GM18858 (cell line): Measurements from ENCODE around the gene ASPHD2.

Experiments used
- ATAC-seq: cut with Tn5 transposase; IDR thresholded peaks from one replicate; pipeline ENCODE4 v1.9.1; 2021; ENCODE audit not compliant: unreplicated experiment

The ASPHD2 gene

DNA sequence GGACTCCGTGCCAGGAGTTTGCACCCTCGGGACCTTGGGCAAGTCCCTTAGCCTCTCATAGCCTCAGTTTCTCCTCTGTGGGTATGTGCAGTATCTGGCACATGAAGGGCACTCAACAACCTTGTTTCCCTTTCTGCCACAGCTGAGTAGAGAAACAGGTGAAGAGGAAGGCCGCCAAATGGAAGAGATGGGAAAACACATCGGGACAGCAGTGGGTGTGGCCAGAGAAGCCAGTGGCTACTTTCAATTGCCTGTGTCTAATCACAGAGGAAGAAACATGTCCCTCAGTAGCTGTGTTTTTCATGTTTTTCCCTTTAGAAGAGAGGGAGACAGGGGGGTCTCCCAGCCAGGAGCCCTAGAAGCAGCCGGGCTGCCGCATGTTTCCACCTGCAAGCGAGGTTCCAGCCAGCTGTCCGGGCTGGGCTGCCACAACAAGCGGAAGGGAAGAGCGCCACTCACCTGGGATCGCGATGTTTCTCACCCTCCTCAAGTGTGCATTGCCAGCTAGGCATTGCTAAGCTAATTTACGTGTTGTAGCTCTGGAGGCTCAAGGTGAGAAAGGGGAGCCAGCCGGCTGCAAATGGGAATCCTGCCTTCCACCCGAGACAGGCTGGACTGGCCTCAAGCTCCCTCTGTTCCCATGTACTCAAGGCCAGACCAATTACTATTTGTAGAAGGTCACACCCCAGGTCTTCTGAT, 16.7 kb downstream of the ASPHD2 start:
- no peak for ATAC-seq

DNA sequence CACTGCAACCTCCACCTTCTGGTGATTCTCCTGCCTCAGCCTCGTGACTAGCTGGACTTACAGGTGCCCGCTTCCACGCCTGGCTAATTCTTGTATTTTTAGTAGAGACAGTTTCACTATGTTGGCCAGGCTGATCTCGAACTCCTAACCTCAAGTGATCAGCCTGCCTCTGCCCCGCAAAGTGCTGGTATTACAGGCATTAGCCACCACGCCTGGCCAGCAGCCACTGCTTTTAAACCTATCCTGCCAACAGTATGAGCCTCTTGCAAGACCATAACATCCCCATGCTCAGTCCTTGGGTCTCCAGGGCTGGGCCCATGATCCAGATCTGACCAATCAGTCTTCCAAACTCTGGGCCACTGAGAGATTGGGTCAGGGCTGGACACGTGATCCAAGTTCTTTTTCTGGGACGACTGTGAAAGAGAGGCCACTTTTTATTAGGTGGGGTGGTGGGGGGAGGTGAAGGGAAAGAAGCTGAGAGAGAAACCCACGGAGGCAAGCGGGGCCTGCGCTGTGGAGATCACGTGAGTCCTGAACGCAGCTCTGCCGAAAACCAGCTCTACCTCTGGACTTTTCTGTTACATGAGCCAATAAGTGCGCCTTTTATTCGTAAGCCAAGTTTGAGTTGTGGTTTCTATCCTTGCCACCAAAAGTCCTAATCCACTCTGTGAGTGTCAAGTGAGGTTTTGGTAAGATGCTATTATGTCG, 17.9 kb downstream of the ASPHD2 start:
- no peak for ATAC-seq

- no peak for ATAC-seq
Observed at GRCh38 chr22:26447584-26448329, 18.7 kb downstream of the ASPHD2 start.

GRCh38 chr22:26448334-26448733, 19.3 kb downstream of the ASPHD2 start:
- no peak for ATAC-seq

DNA sequence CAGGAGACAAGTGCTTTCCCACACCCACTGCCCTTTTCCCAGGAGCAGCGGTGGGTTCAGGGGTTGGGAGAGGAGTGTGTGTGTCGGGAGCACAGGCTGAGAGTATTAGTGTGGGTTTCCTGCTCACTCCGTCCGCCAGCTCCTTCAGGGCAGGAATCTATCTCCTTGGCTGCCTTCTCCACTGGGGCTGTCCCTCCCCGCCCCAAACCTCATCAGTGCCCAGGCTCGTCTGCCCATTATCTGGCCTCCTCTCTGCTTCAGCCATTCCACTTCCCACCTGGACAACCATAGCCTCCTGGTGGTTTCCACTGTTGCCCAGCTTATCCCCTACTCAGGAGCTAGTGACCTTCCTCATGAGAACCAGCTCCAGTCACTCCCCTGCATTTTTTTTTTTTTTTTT, 19.9 kb downstream of the ASPHD2 start:
- ATAC-seq, result no peak

DNA sequence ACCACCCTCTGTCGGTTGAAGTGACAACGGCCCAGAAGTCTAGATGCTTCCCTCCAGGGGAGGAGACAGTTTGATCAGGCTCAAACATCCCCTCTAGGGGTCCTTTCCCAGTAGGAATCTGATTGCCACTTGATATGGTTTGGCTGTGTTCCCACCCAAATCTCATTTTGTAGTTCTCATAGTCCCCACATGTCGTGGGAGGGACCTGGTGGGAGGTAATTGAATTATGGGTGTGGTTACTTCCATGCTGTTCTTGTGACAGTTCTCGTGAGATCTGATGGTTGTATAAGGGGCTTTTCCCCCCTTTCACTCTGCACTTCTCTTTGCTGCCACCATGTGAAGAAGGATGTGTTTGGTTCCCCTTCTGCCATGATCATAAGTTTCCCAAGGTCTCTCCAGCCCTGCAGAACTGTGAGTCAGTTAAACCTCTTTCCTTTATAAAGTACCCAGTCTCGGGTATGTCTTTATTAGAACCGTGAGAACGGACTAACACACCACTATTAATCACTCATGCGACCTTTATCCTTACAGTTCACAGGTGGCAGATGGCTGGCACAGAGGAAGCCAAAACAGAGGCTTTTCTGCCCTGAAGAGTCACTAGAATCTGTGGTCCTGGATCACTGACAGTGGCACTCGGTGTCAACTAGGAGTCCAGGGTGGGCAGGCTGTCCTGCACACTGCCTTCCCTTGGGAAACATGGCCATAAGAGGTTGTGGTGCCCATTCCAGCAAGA, 21.6 kb downstream of the ASPHD2 start:
- ATAC-seq, result no peak

- no peak for ATAC-seq
Observed at GRCh38 chr22:26452236-26453016, 23.4 kb downstream of the ASPHD2 start.

DNA sequence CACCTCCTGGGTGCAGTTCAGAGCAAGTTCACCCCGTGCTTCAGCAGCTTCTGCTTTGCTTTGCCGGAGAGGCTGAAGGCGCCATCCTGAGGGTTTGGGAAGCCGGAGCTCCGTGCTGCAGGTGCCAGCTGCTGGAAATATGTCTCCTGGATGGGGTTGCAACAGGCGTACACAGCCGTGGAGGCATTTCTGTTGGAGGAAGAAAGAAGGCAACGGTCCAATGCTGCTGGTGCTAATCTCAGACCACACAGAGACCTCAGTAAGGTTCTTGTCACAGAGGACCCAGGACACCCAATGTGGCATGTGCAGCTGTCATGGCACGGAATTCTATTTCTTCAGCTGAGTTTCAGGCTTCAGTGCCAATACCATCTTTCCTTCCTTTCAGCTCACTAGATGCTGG, 24.2 kb downstream of the ASPHD2 start:
- ATAC-seq, result no peak

GRCh38 chr22:26453812-26454500, 24.9 kb downstream of the ASPHD2 start:
- ATAC-seq, result no peak

GRCh38 chr22:26457661-26458272, 28.7 kb downstream of the ASPHD2 start:
- no peak for ATAC-seq

GRCh38 chr22:26460202-26460601, 31.1 kb downstream of the ASPHD2 start:
- ATAC-seq, result no peak

DNA sequence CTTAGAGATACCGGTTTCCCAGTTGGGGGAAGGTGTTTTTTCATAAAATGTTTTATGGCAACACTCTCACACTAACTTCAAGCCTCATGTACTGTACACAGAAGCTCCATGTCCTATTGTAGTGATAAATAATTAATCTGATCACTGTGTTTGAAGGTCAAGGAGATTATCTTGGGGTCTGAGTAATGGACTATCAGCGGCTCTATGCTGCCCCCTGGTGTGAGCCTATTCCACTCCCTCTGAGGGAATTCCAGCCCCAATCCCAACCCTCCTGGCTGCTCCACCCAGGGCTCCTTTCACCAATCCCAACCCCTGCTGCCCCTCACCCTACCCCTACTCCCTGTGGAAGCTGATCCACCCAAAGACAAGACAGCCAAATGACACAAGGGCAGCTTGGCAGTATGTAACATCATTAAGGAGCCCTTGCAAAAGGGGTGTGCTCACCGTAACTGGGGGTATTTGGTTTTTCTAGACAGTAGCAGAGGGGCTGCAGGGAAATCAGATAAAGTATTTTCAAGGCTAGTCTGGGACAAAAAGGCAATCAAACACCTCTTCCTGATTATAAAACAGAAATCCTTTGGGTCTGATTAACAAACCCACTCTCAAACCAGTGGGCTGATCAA, 32.2 kb downstream of the ASPHD2 start:
- ATAC-seq, result no peak

DNA sequence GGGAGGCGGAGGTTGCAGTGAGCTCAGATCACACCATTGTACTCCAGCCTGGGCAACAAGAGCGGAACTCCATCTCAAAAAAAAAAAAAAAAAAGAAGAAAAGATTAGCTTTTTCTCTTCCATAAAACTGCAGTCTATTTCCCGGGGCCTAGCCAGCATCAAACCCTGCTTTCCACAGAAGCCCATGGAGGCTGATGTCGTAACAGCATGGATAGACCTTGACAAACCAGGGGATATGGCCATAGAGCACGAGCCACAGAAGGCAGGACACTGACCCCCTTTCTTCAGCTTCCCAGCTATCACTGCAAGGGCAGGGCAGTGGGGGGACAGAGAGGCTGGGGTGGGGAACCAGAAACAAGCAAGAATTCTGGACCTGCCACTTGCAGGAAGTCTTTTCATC, 33.0 kb downstream of the ASPHD2 start:
- ATAC-seq, result no peak

GRCh38 chr22:26462641-26463040, 33.6 kb downstream of the ASPHD2 start:
- ATAC-seq, result no peak

DNA sequence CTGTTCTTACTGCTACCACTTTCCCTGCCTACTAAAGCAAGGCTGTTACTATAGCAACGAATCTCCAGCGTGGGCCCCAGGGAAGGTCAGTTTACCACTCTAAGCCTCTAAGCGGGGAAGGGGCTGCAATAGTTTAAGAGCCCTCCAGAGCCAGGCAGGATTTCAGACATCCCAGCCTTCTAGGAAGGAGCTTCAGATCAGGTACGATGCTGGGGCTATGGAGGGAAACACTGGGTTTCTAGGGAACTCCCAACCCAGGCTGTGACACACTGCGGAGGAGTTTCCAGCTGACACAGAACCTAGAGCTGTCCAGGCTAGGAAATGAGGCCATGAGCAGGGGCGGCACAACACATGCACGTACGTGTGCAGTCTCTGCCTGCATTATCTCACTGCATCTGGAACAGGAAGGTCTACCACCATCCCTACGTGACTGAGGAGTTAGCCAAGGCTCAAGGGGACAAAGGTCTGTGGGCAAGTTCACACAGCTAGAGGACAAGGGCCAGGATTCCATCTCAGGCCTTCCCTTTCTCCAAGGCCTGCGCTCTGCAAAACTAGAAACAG, 34.1 kb downstream of the ASPHD2 start:
- ATAC-seq, result no peak

DNA sequence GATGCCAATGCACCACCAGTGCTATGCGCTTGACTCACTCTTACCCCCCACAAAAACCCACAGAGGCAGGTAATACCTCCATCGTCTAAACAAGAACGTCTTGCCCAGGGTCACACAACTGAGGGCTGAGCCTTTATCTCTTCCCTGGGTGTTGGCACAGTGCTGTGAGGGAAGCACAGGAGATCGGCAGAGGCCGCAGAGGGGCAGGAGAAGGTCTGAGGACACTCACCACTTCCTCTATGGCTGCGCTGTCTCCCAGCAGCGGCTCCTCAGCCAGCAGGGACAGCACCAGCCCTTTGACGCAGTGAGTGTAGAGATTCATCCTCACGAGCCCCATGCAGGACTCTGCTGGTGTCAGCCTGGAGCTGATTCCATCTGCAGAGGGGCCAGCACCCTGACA, 34.6 kb downstream of the ASPHD2 start:
- ATAC-seq, result no peak

DNA sequence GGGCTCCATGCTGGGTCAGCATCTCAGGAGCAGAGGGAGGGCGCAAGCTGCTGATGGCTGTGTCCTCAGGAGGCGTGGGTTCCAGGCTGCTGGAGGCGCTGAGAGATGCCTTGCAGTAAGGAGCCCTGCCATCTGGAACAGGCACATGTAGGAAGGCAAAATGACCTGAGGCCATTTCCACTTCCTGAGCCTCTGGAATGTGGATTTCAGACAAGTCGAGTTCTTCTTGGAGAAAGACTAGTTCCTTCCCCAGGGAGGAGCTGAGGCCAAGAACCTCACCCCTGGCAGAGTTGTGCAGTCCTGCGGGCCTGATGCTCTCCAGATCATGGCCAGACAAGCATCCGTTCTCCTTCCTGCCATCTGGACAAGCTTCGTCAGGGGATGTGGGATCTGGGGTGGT, 35.3 kb downstream of the ASPHD2 start:
- ATAC-seq, result no peak

GRCh38 chr22:26466196-26466595, 37.1 kb downstream of the ASPHD2 start:
- ATAC-seq, result no peak

DNA sequence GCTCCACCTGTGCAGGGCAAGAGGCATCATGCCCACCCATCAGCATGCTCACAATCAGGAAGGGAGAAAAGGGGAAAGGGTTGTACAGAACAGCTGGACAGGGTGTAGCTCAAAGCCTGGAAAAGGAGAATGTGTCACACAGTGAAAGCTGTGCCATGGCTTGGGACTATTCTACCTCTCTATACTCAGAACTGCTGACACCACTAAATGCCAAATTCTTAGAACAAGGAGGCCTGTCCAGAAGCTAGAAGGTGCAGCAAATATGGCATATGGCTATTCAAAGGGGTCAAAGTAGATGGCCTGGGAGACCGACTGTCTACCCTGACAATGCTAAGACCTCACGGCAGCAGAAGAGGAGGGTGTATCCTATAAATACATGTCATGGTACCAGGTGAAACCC, 41.7 kb downstream of the ASPHD2 start:
- ATAC-seq, result no peak
